HepG2 (cell line): ENCODE results near the gene SOBP. TPM values are rescaled to one million over a fixed set of nuclear protein-coding genes. Genes with fewer than 3 reads are reported as not detected.

Experiments
- ELF3 ChIP-seq: IDR thresholded peaks from 2 replicates; pipeline ENCODE4 v1.6.1; 2016; ENCODE audit warnings: missing genetic modification reagents, missing compliant biosample characterization
- ETV5 ChIP-seq: IDR thresholded peaks from 2 replicates; pipeline ENCODE4 v1.6.1; 2018; ENCODE audit warnings: missing biosample characterization, missing genetic modification reagents, inconsistent platforms, borderline replicate concordance
- HOXA9 ChIP-seq: sonication (generic); formaldehyde crosslinking; IDR thresholded peaks from 2 replicates; pipeline ENCODE4 v1.8.1; 2022; ENCODE audit warnings: missing genetic modification reagents, mild to moderate bottlenecking, moderate library complexity, borderline replicate concordance
- MTA1 ChIP-seq: sonication (generic); formaldehyde crosslinking; IDR thresholded peaks from 2 replicates; pipeline ENCODE4 v1.4.0; 2020; ENCODE audit warnings: missing genetic modification reagents, mild to moderate bottlenecking, borderline replicate concordance
- MTF2 ChIP-seq: sonication (generic); formaldehyde crosslinking; IDR thresholded peaks from 2 replicates; pipeline ENCODE4 v1.5.0; 2020; ENCODE audit warnings: missing genetic modification reagents, borderline replicate concordance
- NAIF1 ChIP-seq: sonication (generic); formaldehyde crosslinking; IDR thresholded peaks from 2 replicates; pipeline ENCODE4 v1.5.0; 2020; ENCODE audit warnings: mild to moderate bottlenecking, missing genetic modification reagents, borderline replicate concordance
- POLR2G ChIP-seq: fragments of 200-400 bp; formaldehyde crosslinking; IDR thresholded peaks from 2 replicates; pipeline ENCODE4 v1.6.1; 2018; ENCODE audit warnings: mild to moderate bottlenecking, low read depth, low read length, moderate library complexity
- RFX3 ChIP-seq: IDR thresholded peaks from 2 replicates; pipeline ENCODE4 v1.6.1; 2016; ENCODE audit warnings: missing biosample characterization, missing genetic modification reagents
- ZNF317 ChIP-seq: sonication (generic); formaldehyde crosslinking; IDR thresholded peaks from 2 replicates; pipeline ENCODE4 v1.5.0; 2020; ENCODE audit warnings: mild to moderate bottlenecking, missing genetic modification reagents
- polyA plus RNA-seq, 8 experiments: library from polyadenylated mRNA; depleted of rRNA in 3 of 8; stranded (reverse) in 7 of 8; unstranded in 1 of 8; fragments of >200 nt; fragmentation: Illumina TruSeq in 4 of 8; extraction: Trizol in 4 of 8; gene quantifications; 2 replicates each; pipeline versions ENCODE4 v1.2.1 to v1.2.3, GENCODE V29; 2011 to 2016; ENCODE audit warnings: low read depth in 4 of 8, missing spikeins in 1 of 8, mixed read lengths in 1 of 8; ENCODE audit not compliant: insufficient read depth in 1 of 8
- total RNA-seq, 5 experiments: library from RNA; depleted of rRNA; stranded (reverse); fragments of >200 nt; fragmentation: Illumina TruSeq; extraction: Trizol; gene quantifications; 2 replicates each; pipeline ENCODE4 v1.2.3, GENCODE V29; 2016; ENCODE audit warnings: low read depth in 1 of 5
- TF ChIP-seq, protein P1 (sequence below): IDR thresholded peaks from 2 replicates; pipeline ENCODE4 v1.4.0; 2020; ENCODE audit warnings: mild to moderate bottlenecking, missing genetic modification reagents
- TF ChIP-seq, protein P2 (sequence below): sonication (generic); formaldehyde crosslinking; IDR thresholded peaks from 2 replicates; pipeline ENCODE4 v1.4.0; 2020; ENCODE audit warnings: missing genetic modification reagents, borderline replicate concordance
- TF ChIP-seq, protein P3 (sequence below), 2 experiments: fragments of 450-650 bp in 1 of 2; sonication (generic) in 1 of 2; formaldehyde crosslinking in 1 of 2; IDR thresholded peaks; 2 replicates each; pipeline versions ENCODE4 v1.6.1 to v1.8.0; 2016 to 2022; ENCODE audit warnings: antibody characterized with exemption in 1 of 2, mild to moderate bottlenecking in 1 of 2, missing genetic modification reagents in 1 of 2

SOBP gene
- total and polyA plus RNA-seq, 2 of the 13 experiments (the other 11 are each of a cell fraction or from before 2014, with no cell fraction given), result 1.5 to 6.9 TPM

DNA sequence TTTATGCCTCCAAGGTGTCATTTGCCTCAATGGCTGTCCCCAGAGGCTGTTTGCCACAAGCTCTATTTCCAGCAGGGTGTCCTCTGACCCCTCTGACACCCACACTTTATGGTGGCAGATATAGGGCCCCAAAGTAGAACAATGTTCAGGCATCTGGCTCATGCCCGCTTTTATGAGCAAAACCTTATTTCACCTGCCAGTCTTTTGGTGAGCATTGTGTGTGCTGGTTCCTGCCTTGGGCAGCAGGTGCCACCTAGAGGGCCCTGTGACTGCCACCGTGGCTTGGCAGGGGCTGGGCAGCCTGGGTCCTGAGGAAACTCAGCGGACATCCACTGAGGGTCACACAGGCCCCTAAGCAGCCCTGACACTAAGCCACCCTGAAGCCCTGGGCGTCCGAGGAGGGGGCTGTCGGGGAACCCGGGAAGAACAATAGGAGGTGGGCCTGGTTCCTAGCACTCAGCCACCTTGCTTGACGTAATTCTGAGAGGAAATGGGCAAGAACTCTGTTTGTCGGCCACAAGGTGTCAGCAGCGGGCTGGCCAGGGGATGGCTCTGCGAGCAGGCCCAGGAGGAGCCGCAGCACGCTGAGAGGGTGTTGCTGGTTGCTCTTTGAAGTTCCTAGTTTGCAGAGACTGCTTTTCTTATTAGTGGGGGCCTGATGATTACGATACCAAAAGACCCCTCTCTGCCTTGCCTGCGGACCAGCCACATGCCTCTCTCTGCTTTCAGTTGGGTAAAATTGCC lies 185.2 kb downstream of the SOBP start (continued):
- TF ChIP-seq, protein P1, sequence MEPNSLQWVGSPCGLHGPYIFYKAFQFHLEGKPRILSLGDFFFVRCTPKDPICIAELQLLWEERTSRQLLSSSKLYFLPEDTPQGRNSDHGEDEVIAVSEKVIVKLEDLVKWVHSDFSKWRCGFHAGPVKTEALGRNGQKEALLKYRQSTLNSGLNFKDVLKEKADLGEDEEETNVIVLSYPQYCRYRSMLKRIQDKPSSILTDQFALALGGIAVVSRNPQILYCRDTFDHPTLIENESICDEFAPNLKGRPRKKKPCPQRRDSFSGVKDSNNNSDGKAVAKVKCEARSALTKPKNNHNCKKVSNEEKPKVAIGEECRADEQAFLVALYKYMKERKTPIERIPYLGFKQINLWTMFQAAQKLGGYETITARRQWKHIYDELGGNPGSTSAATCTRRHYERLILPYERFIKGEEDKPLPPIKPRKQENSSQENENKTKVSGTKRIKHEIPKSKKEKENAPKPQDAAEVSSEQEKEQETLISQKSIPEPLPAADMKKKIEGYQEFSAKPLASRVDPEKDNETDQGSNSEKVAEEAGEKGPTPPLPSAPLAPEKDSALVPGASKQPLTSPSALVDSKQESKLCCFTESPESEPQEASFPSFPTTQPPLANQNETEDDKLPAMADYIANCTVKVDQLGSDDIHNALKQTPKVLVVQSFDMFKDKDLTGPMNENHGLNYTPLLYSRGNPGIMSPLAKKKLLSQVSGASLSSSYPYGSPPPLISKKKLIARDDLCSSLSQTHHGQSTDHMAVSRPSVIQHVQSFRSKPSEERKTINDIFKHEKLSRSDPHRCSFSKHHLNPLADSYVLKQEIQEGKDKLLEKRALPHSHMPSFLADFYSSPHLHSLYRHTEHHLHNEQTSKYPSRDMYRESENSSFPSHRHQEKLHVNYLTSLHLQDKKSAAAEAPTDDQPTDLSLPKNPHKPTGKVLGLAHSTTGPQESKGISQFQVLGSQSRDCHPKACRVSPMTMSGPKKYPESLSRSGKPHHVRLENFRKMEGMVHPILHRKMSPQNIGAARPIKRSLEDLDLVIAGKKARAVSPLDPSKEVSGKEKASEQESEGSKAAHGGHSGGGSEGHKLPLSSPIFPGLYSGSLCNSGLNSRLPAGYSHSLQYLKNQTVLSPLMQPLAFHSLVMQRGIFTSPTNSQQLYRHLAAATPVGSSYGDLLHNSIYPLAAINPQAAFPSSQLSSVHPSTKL (CRISPR knock-in tag), result peak; percentile 47; the same call in 1 of the 2 replicates
- TF ChIP-seq, protein P2, sequence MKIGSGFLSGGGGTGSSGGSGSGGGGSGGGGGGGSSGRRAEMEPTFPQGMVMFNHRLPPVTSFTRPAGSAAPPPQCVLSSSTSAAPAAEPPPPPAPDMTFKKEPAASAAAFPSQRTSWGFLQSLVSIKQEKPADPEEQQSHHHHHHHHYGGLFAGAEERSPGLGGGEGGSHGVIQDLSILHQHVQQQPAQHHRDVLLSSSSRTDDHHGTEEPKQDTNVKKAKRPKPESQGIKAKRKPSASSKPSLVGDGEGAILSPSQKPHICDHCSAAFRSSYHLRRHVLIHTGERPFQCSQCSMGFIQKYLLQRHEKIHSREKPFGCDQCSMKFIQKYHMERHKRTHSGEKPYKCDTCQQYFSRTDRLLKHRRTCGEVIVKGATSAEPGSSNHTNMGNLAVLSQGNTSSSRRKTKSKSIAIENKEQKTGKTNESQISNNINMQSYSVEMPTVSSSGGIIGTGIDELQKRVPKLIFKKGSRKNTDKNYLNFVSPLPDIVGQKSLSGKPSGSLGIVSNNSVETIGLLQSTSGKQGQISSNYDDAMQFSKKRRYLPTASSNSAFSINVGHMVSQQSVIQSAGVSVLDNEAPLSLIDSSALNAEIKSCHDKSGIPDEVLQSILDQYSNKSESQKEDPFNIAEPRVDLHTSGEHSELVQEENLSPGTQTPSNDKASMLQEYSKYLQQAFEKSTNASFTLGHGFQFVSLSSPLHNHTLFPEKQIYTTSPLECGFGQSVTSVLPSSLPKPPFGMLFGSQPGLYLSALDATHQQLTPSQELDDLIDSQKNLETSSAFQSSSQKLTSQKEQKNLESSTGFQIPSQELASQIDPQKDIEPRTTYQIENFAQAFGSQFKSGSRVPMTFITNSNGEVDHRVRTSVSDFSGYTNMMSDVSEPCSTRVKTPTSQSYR (CRISPR knock-in tag), result peak; percentile 26; the same call in 1 of the 2 replicates
- no peak for TF ChIP-seq HOXA9 (CRISPR knock-in tag)
- no peak for TF ChIP-seq POLR2G
- peak; percentile 74 for TF ChIP-seq ELF3
- peak; percentile 62; the same call in 1 of the 2 replicates for TF ChIP-seq ZNF317
- TF ChIP-seq NAIF1 (CRISPR knock-in tag), result no peak
- TF ChIP-seq RFX3 (CRISPR knock-in tag), result no peak
- TF ChIP-seq MTF2 (CRISPR knock-in tag), result peak; percentile 65; the same call in 1 of the 2 replicates
- TF ChIP-seq ETV5 (CRISPR knock-in tag), result peak; percentile 47
- TF ChIP-seq MTA1, result peak; percentile 20; the same call in 1 of the 2 replicates
- TF ChIP-seq, protein P3, sequence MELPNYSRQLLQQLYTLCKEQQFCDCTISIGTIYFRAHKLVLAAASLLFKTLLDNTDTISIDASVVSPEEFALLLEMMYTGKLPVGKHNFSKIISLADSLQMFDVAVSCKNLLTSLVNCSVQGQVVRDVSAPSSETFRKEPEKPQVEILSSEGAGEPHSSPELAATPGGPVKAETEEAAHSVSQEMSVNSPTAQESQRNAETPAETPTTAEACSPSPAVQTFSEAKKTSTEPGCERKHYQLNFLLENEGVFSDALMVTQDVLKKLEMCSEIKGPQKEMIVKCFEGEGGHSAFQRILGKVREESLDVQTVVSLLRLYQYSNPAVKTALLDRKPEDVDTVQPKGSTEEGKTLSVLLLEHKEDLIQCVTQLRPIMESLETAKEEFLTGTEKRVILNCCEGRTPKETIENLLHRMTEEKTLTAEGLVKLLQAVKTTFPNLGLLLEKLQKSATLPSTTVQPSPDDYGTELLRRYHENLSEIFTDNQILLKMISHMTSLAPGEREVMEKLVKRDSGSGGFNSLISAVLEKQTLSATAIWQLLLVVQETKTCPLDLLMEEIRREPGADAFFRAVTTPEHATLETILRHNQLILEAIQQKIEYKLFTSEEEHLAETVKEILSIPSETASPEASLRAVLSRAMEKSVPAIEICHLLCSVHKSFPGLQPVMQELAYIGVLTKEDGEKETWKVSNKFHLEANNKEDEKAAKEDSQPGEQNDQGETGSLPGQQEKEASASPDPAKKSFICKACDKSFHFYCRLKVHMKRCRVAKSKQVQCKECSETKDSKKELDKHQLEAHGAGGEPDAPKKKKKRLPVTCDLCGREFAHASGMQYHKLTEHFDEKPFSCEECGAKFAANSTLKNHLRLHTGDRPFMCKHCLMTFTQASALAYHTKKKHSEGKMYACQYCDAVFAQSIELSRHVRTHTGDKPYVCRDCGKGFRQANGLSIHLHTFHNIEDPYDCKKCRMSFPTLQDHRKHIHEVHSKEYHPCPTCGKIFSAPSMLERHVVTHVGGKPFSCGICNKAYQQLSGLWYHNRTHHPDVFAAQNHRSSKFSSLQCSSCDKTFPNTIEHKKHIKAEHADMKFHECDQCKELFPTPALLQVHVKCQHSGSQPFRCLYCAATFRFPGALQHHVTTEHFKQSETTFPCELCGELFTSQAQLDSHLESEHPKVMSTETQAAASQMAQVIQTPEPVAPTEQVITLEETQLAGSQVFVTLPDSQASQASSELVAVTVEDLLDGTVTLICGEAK (IDR thresholded peaks at IDR 0.05), result no peak
- TF ChIP-seq, protein P3 (CRISPR knock-in tag; IDR thresholded peaks at IDR 0.05), result 0 out of 2 replicates have a peak, but pooled peaks have one; percentile 38
